ENCODE measurements around the gene FOXK2.
A peak's percentile ranks its signal among the peaks of the same experiment; 100 is the strongest.
"Not testable (repeated sequence)": the region's sequence is repeated elsewhere in the genome, so short reads cannot be mapped to it uniquely, and the experiment has no call there.

The FOXK2 gene

DNA sequence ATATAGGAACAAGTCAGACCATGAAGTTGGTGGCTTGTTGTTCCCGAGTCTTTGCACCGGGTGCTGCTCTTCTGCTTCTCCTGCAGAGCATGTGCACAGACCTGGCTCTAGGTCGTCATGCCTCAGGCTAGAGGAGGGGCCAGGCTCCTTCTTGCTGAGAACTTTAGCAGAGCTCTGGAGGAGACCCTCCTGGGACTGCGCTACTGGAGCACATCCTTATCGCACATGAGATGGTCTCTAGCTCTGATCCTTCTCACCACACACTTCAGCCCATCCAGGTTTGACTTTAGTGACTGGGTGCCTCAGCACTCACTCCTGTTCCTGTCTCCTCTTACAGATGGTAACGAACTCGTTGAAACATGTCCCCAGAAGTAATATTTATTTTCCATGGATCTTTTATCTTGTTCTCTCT lies 14.9 kb downstream of the FOXK2 start:
- no peak for DNase-seq

DNA sequence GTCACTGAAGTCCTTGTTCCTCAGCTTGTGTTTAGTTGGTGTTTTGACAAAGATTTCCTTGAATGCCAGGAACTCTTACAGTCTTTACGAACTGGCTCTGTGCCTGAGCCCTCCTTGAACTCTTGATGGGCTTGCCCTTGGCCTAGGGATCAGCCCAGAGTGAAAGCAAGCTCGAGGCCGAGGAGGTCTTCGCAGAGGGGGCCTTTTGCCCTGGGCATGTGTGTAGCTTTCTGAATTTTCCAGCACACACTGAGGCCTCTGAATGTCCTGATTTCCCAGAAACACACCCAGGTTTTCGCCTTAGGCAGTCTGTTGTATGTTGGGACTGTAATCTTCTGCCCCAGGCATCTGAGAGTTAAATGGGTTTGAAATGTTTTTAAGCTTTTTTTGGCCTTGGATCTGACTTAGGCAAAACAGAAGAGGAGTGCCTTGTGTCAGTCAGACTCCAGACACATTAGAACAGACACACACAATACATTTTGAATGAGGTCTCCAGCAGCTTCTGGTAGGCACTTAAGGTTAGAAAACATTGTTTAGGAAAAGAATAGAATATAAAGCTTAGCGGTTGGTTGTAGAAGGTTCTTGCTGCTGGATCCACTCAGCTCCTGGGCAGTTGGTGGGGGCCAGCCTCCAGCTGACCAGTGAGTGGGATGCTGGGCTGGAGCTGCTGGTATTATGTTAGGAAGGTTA lies 17.1 kb downstream of the FOXK2 start:
- no peak for DNase-seq

DNA sequence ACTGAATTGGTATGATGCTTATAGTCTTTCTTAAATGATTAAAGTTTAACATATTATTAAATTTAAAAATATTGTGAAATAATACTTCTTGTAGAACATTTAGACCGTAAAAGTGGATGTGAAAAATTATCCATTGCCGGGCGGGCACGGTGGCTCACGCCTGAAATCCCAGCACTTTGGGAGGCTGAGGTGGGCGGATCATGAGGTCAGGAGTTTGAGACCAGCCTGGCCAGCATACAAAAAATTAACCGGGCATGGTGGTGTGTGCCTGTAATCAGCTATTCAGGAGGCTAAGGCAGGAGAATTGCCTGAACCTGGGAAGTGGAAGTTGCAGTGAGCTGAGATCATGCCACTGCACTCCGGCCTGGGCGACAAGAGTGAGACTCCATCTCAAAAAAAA lies 17.7 kb downstream of the FOXK2 start:
- DNase-seq: not testable (repeated sequence)

DNA sequence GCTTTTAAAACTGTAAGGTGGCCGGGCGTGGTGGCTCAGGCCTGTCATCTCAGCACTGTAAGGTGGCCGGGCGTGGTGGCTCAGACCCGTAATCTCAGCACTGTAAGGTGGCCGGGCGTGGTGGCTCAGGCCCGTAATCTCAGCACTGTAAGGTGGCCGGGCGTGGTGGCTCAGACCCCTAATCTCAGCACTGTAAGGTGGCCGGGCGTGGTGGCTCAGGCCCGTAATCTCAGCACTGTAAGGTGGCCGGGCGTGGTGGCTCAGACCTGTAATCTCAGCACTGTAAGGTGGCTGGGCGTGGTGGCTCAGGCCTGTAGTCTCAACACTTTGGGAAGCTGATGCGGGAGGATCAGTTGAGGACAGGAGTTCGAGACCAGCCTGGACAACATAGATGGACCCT lies 19.5 kb downstream of the FOXK2 start:
- DNase-seq: not testable (repeated sequence)

DNA sequence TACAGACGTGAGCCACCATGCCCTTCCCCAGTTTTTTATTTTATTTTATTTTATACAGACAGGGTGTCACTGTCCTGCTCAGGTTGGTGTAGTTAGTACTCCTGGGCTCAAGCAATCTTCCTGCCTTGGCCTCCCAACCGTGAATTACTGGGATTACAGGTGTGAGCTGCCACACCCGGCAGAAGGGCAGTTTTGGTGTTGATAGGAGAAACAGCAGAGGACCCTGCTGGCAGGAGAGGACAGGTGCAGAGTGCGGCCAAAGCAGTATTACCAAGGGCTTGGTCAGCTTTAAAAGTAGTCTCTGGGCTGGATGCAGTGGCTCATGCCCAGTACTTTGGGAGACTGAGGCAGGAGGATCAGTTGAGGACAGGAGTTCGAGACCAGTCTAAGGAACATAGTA lies 22.9 kb downstream of the FOXK2 start:
- no peak for DNase-seq

DNA sequence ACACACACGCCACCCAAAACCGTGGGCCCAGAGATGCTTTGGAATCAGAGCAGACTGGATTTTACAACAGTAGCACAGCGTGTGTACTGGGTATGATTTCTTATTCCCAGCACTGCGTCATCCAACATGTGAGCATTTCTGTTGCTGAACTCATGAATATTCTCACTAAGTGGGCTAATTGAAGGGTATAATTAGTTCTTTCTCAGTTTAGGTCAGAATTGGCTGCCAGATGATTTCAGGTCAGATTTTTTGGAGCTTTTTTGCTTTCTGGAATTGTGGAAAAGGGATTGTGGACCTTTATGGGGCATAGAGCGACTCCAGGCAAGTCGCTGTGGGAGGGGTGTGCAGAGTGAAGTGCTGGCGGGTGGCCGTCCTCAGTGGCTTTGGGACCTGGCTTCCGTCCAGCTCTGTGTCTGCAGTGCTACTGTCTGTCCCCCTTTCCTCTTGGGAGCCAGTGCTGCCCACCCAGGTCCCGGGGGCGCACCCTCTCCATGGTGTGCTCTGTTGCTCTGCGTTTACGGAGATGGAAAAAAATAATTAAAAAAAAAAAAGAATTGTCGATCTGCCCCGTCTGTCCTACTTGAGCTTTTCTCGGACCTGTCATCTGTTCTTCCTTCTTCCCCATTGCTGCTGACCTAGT lies 25.0 kb downstream of the FOXK2 start:
- DNase-seq: no peak

DNA sequence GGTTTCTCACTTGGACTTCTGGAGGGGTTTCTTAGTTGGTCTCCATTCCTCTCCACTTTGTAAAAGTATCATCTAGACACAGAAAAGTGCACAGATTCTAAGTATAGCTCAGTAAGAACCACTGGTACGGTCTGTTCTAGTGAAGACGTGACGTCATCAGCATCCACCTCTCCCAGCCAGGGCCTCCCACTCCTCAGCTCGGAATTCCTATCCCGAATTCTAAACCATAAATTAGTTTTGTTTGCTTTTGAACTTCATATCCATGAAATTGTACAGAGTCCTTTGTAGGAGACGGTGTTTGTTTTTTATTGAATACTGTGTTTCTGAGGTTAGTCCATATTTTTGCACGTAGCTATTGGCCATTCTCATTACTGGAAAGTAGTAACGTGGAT lies 25.5 kb downstream of the FOXK2 start:
- no peak for DNase-seq

DNA sequence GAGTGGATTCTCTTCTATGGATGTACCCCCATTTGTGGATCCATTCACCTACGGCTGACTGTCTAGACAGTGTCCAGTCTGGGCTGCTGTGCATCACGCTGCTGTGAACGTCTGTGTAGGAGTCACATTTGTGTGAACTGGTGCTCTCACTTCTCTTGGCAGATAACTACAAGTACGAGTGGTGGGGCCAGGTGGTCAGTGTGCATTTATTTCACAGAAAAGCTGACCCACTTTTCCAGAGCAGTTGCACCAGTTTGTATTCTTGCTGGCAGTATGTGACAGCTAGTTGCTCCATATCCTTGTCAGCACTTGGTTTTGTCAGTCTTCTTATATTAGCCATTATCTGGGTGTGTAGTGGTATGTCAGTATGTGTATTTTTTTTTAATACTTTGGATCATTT lies 28.4 kb downstream of the FOXK2 start:
- no peak for DNase-seq

DNA sequence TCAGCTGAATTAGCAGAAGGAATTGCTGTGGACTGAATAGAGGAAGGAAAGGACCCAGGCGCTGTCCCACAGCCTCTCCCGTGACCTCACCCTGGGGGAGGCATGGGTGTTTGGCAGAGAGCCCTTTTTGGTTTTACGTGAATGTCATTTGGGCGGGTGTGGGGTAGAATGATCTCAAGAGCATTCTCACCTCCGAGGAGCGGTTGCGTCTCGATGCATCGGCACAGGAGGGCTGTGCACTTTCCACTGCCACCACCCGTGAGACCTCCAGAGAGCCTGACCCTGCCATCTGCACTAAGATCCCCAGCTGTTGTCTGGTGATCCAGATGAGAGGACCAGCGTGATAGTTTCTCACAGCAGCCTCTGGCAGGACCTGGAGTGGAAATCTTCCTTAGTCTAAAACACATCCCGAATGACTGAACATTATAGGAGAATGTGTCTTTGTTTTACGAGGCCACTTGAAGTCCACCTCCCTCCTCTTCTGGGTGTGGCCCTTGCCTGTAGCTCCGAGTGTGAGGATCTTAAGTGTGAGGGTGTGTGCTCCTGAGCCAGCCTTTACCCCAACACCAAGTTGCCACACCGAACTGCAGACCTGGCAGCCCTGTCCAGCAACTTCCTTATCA lies 29.3 kb downstream of the FOXK2 start:
- no peak for DNase-seq

DNA sequence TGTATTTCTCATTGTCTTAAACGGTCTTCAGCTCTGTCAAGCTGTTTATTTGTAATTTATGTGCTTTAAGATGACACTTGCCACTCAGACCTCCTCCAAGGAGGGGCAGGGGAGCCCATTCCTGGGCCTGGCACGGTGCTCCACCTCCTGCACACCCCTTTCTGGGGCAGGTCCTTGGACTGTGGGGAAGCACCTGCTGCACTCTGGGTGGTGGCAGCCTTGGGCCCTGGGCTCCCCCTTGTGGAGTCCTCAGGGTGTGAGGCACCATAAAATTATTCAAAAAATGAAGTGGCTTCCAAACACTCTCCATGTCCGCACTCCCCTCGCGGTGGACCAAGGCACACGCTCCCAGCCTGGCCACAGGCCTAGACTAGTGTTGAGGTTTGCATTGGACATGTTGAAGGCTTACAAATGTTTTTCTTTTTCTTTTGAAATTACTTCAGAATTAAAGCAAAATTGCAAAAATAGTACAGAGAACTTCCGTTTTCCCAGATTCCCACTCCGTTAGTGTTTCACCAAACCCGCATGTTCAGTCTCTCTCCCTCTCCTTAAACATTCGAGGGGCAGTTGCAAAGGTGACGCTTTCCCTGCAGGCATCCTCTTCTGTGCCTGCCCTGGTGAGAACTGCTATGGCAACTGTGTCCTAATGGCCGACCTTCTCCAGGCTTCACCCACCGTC lies 32.4 kb downstream of the FOXK2 start:
- DNase-seq: peak; percentile 80

DNA sequence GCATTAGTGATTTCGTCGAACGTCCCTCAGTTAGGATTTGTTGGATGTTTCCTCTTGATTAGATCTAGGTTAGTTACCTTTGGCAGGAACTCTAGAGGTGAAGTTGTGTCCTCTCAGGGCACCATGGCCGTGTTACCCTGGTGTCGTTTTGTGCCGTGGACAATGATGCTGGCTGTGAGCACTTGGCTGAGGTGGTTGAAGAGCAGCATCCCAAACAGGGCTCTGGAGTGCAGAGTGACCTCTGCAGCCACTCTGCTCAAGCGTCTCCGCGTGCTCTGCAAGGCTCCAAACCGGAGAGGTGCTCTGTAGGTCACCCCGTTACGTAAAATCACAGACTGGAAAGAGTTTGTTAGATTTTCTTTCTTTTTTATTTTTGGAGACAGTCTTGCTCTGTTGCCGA lies 33.0 kb downstream of the FOXK2 start:
- DNase-seq: no peak

DNA sequence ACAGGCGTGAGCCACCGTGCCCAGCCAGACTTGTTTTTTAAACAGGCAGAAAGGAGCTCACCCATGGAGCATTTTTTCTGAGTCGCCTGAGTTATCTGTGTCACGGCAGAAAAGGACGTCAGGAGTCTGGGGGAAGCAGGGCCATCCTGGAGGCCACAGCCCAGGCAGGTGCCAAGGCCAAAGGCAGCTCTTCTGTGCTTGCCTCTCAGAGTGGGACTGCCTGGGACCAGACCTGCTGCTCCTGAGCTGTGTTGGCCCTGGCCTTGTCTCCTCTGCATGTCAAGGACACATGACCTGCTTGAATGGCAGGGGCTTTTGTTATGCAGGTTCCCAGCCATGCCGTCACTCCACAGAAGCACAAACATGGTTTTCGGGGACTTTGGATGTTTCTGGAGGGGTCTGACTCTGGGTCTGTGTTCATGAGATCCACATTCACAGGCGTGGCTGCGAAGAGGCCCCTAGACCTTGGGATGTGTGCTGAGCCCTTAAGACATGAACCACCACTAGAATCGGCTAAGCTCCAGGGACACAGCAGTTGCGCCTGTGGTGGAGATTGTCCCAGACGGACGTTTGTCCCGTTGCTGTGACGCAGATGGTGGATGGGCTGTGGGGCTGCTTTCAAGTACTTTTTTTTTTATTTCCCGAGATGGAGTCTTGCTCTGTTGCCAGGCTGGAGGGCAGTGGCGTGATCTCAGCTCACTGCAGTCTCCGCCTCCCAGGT lies 33.8 kb downstream of the FOXK2 start:
- DNase-seq: no peak

DNA sequence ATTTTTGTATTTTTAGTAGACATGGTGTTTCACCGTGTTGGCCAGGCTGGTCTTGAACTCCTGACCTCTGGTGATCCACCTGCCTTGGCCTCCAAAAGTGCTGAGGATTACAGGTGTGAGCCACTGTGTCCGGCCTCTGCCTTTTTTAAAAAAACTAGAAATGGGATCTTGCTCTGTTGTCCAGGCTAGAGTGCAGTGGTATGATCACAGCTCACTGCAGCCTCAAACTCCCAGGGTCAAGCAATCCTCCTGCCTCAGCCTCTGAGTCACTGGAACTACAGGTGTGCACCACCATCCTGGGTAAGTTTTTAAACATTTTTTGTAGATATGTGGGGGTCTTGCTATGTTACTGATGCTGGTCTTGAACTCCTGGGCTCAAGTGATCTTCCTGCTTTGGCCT lies 38.0 kb downstream of the FOXK2 start:
- DNase-seq: not testable (repeated sequence)

DNA sequence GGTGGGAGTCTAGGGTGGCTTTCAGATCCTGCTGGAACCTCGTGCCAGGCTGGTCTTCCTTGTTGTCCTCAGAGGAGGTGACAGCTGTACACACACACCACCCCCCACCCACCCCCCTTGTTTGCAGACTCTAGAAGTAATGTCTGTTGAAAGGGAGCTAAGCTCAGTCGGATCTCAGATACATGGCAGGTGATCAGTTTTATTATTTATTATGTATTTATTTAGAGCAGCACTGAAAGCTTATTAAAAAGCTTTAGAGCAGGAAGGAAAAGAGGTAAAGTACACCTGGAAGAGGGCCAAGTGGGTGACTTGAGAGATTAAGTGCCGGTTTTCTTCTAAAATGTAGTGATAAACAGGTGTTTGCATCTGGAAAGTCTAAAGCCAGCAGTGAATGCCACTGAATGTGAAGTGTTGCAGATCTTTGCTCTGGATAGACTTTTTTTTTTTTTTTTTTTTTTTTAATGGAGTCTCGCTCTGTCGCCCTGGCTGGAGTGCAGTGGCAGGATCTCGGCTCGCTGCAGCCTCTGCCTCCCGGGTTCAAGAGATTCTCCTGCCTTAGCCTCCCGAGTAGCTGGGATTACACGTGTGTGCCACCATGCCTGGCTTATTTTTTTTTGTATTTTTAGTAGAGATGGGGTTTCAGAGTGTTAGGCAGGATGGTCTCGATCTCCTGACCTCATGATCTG lies 40.2 kb downstream of the FOXK2 start:
- DNase-seq: no peak

DNA sequence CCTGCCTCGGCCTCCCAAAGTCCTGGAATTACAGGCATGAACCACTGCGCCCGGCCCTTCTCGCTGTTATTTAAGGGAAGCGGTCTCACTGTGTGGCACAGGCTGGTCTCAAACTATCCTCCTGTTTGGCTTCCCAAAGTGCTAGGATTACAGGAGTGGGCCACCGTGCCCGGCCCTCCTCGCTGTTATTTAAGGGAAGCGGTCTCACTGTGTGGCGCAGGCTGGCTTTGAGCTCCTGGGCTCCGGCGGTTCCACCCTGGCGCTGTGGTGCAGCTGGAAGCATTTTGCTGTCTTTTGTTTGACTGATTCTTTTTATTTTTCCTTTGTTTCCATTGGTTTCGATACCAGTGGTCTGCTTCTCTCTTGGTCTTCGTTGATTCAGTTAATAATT lies 40.7 kb downstream of the FOXK2 start:
- DNase-seq: no peak

DNA sequence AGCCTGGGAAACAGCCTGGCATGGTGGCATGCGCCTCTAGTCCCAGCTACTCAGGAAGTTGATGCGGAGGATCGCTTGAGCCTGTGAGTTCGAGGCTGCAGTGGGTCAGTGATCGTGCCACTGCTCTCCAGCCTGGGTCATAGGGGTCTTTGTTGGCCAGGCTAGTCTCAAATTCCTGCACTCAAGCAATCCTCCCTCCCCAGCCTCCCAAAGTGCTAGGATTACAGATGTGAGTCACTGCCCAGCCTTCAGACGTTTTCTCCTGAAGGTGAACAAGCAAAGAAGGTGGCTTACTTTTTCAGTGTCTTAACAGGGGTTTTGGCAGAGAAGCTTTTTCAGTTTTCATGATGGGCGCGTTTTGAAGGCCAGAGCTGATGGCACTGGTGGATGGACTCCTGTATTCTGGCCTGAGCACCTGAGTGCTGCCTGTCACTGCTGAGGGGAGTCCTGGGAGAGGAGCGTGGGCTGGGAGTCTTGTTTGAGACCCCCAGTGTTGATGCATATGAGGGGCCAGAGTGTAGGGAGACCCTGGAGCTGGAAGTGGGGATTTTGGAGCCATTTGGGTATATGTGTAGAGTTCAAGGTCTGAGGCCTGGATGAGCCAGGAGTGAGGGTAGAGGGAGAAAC lies 41.4 kb downstream of the FOXK2 start:
- DNase-seq: no peak

DNA sequence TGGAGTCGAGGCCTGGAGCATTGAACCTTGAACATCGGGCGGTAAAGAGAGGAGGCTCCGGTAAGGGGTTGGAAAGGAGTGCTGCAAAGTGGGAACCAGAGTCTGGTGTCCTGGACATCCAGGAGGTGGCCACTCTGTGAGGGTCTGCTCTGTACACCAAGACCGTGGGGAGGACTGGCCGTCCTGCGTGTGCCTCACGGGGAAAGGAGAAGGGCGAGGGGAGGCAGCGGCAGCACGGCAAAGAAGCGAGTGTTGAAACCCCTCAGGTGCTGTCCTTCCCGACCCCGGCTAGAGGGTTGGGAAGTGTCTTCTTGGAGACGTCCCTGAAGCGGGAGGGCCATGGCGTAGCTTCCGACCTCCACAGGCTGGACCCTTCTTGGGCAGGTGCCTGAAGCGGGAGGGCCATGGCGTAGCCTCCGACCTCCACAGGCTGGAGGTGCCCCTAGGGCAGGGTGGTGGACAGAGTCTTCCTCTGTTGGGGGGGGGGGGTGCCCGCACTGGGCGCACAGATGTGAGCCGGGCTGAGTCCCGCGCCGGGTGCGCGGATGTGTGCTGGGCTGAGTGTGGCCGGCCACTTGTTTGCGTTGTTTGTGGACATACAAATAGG lies 42.0 kb downstream of the FOXK2 start:
- no peak for DNase-seq

DNA sequence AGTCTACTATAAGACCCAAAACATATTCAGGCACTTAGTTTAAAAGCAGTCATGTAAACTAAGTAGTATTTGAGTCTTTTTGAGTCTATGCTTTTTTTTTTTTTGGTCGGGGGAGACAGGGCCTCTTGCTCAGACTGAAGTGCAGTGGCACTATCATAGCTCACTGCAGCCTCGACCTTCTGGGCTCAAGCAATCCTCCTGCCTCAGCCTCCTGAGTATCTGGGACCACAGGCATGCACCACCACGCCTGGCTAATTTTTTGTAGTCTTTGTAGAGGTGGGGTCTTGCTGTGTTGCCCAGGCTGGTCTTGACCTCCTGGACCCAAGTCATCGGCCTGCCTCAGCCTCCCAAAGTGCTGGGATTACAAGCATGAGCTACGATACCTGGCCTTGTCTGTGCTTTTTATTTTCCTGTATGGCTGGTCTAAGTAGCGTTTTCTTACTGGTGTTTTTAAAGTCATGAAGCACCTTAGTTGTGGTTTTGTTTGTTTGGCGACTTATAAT lies 43.2 kb downstream of the FOXK2 start:
- DNase-seq: not testable (repeated sequence)

DNA sequence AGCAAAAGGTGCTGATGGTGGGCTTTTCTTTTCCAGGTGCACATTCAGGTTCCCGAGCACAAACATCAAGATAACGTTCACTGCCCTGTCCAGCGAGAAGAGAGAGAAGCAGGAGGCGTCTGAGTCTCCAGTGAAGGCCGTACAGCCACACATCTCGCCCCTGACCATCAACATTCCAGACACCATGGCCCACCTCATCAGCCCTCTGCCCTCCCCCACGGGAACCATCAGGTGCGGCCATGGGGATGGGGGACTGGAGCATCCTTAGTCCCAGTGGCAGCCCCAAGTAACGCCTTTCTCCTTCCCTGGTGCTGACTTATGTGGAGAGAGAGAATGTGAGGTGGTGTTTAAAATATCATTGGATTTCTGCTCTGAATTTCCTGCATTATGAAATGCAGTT lies 43.8 kb downstream of the FOXK2 start:
- DNase-seq: no peak

DNA sequence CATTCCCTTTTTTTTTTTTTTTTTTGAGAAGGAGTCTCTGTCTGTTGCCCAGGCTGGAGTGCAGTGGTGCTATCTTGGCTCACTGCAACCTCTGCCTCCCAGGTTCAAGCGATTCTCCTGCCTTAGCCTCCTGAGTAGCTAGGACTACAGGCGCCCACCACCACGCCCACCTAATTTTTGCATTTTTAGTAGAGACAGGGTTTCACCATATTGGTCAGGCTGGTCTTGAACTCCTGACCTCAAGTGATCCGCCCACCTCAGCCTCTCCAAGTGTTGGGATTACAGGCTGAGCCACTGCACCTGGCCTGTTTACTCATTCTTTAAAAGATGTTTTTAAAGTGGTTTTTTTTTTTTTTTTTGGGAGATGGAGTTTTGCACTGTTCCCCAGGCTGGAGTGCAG lies 44.2 kb downstream of the FOXK2 start:
- not testable (repeated sequence) for DNase-seq

DNA sequence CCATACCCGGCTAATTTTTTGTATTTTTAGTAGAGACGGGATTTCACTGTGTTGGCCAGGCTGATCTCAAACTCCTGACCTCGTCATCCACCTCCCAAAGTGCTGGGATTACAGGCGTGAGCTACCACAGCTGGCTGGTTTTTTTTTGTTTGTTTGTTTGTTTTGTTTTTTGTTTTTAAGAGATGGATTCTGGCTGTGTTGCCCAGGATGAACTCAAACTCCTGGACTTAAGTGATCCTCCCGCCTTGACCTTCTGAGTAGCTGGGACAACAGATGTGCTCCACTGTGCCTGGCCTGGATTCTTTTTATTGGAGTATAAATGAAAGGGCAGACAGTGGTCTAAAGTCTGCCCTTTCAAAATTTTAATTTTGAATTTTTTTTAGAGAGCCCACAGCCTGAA lies 44.7 kb downstream of the FOXK2 start:
- no peak for DNase-seq

DNA sequence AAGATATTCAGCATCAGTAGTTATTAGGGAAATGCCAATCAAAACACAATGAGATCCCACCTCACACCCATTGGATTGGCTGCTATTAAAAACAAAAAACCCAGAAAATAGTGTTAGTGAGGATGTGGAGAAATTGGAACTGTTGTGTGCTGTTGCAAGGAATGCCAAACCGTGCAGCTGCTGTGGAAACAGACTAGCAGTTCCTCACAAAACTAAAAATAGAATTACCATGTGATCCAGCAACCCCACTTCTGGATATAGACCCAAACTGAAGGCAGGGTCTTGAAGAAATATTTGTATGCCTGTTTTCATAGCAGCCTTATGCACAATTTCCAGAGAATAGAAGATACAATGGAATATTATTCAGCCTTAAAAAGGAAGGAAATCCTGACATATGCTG lies 46.0 kb downstream of the FOXK2 start:
- DNase-seq: no peak
